ENCODE measurements around the gene FAM50B.

FAM50B gene

GRCh38 chr6:3898265-3898994 lies 49.3 kb downstream of the FAM50B start:
- no peak for DNase-seq

DNA sequence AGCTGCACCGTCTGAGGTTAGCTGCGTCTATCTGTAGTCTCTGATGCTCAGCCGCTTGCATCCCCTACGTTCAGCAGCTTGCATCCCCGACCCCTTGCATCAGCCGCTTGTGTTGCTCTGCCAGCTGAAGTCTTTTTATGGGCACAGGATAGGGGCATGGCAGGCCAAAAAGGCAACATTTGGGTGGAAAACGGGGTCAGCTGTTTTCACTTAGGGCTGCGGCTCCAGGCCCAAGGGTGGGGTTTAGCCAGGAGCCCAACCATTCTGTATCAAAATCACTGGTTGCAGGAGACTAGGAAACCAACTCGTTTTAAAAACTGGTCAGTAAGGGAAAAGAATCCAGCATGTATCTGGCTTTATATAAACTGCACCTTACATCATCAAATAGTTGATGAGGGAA lies 49.9 kb downstream of the FAM50B start:
- no peak for DNase-seq

DNA sequence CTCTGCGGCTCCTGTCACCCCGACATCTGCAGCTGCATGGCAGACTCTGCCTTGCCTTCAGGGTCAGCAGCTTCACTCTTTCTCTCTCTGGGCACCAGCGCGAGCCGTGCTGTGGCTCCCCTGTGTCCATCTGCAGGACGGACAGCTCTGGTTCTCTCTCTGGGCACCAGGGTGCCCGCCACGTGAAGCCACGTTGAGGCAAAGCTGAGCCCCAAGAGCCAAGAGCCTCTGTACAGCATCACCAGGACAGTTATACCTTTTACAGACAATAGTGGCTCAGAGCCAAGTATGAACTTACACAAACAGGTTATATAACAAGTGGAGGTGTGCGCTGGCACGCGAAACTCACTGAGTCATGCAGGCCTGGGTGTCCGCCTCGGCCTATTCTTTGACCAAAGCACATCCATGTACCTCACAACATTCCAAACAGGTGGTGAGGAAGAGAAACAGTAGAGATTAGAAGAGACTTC lies 50.8 kb downstream of the FAM50B start:
- DNase-seq = no peak

Data from NCI-H1105 treated with DMSO at 0.1 percent for 48 hours (cell line).